PC-3 (cell line): ENCODE results near the gene SYNGR2.

ENCODE experiments used
- EZH2 ChIP-seq: fragments of 300-600 bp; sonication (generic); IDR thresholded peaks from one replicate; pipeline ENCODE4 v1.6.1; 2017; ENCODE audit warnings: antibody characterized with exemption, mild to moderate bottlenecking, low read length; ENCODE audit not compliant: unreplicated experiment
- TF ChIP-seq, protein P1 (sequence below): fragments of 300-600 bp; sonication (generic); conservative IDR thresholded peaks from 2 replicates; pipeline ENCODE4 v1.5.1; 2017; ENCODE audit warnings: antibody characterized with exemption, low read depth, mild to moderate bottlenecking, low read length

DNA sequence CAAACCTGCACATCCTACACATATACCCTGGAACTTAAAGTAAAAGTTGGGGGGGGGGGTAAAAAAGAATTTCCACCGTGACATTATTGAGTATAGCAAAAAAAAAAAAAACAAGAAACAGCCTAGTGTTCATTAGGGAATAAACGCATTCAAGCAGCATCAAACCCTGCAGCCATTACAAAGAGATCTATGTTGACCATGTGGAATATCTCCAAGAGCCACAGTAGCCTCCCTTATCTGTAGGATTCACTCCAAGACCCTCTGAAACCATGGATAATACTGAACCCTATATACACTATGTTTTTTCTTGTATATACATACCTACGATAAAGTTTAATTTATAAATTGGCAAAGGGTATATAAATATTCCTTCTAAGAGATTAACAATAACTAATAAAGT lies 40.1 kb downstream of the SYNGR2 start:
- TF ChIP-seq EZH2: no peak
- TF ChIP-seq, protein P1, sequence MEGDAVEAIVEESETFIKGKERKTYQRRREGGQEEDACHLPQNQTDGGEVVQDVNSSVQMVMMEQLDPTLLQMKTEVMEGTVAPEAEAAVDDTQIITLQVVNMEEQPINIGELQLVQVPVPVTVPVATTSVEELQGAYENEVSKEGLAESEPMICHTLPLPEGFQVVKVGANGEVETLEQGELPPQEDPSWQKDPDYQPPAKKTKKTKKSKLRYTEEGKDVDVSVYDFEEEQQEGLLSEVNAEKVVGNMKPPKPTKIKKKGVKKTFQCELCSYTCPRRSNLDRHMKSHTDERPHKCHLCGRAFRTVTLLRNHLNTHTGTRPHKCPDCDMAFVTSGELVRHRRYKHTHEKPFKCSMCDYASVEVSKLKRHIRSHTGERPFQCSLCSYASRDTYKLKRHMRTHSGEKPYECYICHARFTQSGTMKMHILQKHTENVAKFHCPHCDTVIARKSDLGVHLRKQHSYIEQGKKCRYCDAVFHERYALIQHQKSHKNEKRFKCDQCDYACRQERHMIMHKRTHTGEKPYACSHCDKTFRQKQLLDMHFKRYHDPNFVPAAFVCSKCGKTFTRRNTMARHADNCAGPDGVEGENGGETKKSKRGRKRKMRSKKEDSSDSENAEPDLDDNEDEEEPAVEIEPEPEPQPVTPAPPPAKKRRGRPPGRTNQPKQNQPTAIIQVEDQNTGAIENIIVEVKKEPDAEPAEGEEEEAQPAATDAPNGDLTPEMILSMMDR: no peak
